HUES64 (cell line): ENCODE results near the gene ZNF674.
"Not testable (repeated sequence)": the region's sequence is repeated elsewhere in the genome, so short reads cannot be mapped to it uniquely, and the experiment has no call there.

Source experiments
- H3K27ac ChIP-seq: 2 replicates; pipeline ENCODE4 v1.7.0; 2013; ENCODE audit warnings: low read depth, low read length, inconsistent platforms
- H3K27me3 ChIP-seq: 2 replicates; pipeline ENCODE4 v1.6.1; 2013; ENCODE audit warnings: mild to moderate bottlenecking, low read length; ENCODE audit not compliant: insufficient read depth
- H3K36me3 ChIP-seq: 2 replicates; pipeline ENCODE4 v1.6.1; 2013; ENCODE audit warnings: mild to moderate bottlenecking, low read length; ENCODE audit not compliant: insufficient read depth
- H3K4me1 ChIP-seq: 2 replicates; pipeline ENCODE4 v1.6.1; 2013; ENCODE audit warnings: mild to moderate bottlenecking, low read length, moderate library complexity; ENCODE audit not compliant: insufficient read depth
- H3K4me3 ChIP-seq: 2 replicates; pipeline ENCODE4 v1.5.1; 2013; ENCODE audit warnings: mild to moderate bottlenecking, low read length, moderate library complexity
- H3K9ac ChIP-seq: 2 replicates; pipeline ENCODE4 v1.6.1; 2013; ENCODE audit warnings: mild to moderate bottlenecking, low read depth, low read length
- H3K9me3 ChIP-seq: 2 replicates; pipeline ENCODE4 v1.6.1; 2013; ENCODE audit warnings: low read depth, low read length; ENCODE audit not compliant: insufficient read depth
- WGBS: fragments of 150-250, 120-280 bp; methylation state at CpG from one replicate; pipeline ENCODE4 v1.1.7; 2013; ENCODE audit warnings: missing lambda C conversion rate; 5-methylcytosine and 5-hydroxymethylcytosine counted together

The ZNF674 gene

GRCh38 chrX:46569621-46570020 is 24.4 kb upstream of the ZNF674 start:
- Histone ChIP-seq H3K4me1 (peaks cover 9% of the 10 kb centered on the region; the same call in 1 of the 2 replicates), H3K9me3 (no peaks in the 10 kb centered on the region), H3K27ac (no peak overlapping the region), H3K36me3 (no peaks in the 10 kb centered on the region), H3K27me3 (0 out of 2 replicates have a peak, but pooled peaks cover 4% of the 10 kb centered on the region), H3K4me3 (no peak overlapping the region), H3K9ac (no peak overlapping the region)

DNA sequence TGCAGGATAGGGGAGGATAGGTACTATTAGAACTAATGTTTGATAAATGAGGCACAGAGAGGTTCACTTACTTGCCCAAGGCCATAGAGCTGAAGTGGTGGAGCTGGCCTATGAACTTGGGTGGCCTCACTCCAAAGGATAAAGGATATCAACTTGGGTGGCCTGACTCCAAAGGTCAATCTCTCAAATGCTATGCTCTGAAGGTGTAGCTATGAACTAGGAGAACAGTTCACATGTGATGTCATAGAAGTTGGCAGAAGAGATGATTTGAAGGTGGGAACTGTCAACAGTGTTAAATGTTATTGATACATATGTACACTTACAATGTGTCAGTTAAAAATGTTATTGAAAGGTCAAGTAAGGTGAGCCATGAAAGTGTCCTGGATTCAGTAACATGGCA is 22.2 kb upstream of the ZNF674 start:
- Histone ChIP-seq H3K4me3 (no peak overlapping the region), H3K9ac (no peak overlapping the region), H3K36me3 (no peaks in the 10 kb centered on the region), H3K27me3 (no peaks in the 10 kb centered on the region), H3K9me3 (no peaks in the 10 kb centered on the region), H3K4me1 (0 out of 2 replicates have a peak, but pooled peaks cover 5% of the 10 kb centered on the region), H3K27ac (no peak overlapping the region)

DNA sequence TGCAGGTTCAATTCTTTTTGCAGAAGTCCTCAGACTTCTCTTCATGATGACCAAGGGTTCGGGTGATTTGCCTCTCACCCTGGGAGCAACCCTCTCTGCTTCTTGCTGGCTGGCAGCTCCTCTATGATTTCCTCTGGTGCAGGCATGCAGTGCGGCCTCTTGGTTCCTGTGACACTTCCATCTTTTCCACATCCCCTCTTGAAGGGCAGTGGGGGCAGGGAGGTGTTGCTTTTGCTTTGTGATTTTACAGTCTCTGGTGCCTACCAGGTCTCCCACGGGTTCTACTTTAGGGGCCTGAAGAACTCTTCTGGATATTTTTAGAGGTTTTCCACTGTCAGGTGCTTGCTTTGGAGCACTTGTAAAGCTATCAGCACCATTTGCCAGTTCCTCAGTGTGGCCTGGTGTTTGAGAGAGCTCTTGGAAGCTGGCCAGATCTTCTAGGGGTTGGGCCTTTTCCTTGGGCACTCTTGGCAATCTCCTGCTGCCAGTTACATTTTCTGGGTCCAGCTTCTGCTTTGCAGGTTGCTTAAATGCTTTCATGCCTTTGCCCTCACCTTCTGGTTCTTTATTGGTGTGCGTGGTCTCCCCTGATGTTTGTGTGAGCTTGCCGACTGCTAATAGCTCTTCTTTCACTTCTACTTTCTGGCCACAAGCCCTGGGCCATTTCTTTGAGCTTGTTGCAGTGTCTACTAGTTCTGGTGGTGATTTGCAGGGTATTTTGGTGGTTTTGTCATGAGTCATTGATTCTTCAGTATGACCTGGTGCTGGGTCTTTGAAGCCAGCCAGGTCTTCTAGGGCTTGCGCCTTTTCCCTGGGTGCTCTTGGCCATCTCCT is 16.8 kb upstream of the ZNF674 start:
- WGBS: 93% methylated on average over 4 of the region's 6 CpGs
- H3K4me1 ChIP-seq: no peaks in the 10 kb centered on the region
- no peaks in the 10 kb centered on the region for H3K9me3 ChIP-seq
- no peak overlapping the region for H3K4me3 ChIP-seq
- no peak overlapping the region for H3K9ac ChIP-seq
- H3K36me3 ChIP-seq: no peaks in the 10 kb centered on the region
- no peak overlapping the region for H3K27ac ChIP-seq
- no peaks in the 10 kb centered on the region for H3K27me3 ChIP-seq

DNA sequence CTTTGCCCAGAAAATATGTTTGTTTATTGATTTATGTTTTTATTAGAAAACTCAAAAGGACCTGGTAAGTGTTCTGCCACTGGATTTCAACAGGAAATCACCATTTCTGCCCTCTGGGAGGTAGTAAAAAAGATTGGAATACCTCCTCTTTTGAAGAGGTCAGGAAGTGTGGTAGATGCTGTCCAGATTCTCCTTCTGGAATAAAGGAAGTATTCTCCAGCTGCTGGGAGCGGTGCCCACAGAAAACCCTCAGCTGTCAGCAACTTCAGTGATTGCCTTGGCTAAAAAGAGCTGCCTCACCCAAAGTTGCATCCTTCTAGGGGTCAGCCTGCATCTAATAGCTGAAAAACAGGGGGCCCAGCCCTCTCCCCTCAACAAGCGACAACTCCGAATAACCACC is 13.8 kb upstream of the ZNF674 start:
- no peaks in the 10 kb centered on the region for H3K36me3 ChIP-seq
- H3K4me1 ChIP-seq: no peaks in the 10 kb centered on the region
- no peak overlapping the region for H3K4me3 ChIP-seq
- H3K9me3 ChIP-seq: no peaks in the 10 kb centered on the region
- H3K9ac ChIP-seq: no peak overlapping the region
- no peak overlapping the region for H3K27ac ChIP-seq
- 92% methylated on average over 3 of the region's 3 CpGs for WGBS
- no peaks in the 10 kb centered on the region for H3K27me3 ChIP-seq

DNA sequence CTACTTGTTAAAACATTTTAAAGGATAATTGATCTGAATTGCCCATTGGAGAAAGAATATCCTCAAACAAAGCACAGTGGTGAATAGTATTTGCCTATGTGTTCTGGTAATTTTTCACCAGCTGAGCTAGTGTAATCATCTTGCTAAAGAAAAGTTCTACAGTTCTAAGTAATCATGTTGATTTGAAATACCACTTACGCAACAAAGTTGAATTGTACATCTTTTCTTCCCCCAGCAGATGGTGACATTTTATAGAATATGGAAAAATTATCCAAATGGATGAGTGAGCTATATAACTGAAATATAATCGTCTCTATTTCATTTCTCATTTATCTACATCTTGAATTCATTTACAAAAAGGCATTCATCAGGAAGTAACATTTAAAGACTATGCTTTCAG is 9.7 kb upstream of the ZNF674 start:
- Histone ChIP-seq H3K4me3 (no peak overlapping the region), H3K27me3 (no peaks in the 10 kb centered on the region), H3K9me3 (no peaks in the 10 kb centered on the region), H3K9ac (no peak overlapping the region), H3K27ac (no peak overlapping the region), H3K4me1 (peaks cover 5% of the 10 kb centered on the region; the same call in 1 of the 2 replicates), H3K36me3 (no peaks in the 10 kb centered on the region)
- WGBS: no CpG with 5 or more reads among the region's 2 CpGs

DNA sequence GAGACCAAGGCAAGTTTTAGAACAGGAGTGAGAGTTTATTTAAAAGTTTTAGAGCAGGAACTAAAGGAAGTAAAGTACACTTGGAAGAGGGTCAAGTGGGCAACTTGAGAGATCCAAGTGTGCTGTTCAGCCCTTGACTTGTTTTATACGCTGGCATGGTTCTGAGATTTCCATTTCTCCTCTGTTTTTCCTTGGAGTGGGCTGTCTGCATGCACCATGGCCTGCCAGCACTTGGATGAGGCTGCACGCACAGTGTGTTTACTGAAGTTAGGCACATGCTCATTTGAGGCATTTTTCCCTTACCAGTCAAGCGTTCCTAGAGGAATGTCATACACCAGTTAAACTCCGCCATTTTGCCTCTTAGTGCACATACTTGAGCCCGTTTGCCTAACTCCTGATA is 8.7 kb upstream of the ZNF674 start:
- Histone ChIP-seq H3K27ac (no peak overlapping the region), H3K9me3 (no peaks in the 10 kb centered on the region), H3K4me3 (no peak overlapping the region), H3K27me3 (no peaks in the 10 kb centered on the region), H3K36me3 (peaks cover 3% of the 10 kb centered on the region), H3K9ac (no peak overlapping the region), H3K4me1 (peaks cover 5% of the 10 kb centered on the region; the same call in 1 of the 2 replicates)
- WGBS: 92% methylated on average over 5 of the region's 5 CpGs

- Histone ChIP-seq H3K27me3 (no peaks in the 10 kb centered on the region), H3K4me1 (peaks cover 5% of the 10 kb centered on the region; the same call in 1 of the 2 replicates), H3K4me3 (no peak overlapping the region), H3K9ac (peak overlapping the region; percentile 77), H3K36me3 (peaks cover 24% of the 10 kb centered on the region), H3K9me3 (no peaks in the 10 kb centered on the region), H3K27ac (peak overlapping the region; percentile 100)
- WGBS: 5% methylated on average over 8 of the region's 8 CpGs
Measured at GRCh38 chrX:46551494-46552128, 6.4 kb upstream of the ZNF674 start.

- Histone ChIP-seq H3K4me1 (peaks cover 5% of the 10 kb centered on the region; the same call in 1 of the 2 replicates), H3K27ac (peak overlapping the region; percentile 24; the same call in 1 of the 2 replicates), H3K4me3 (no peak overlapping the region), H3K9ac (no peak overlapping the region), H3K36me3 (peaks cover 28% of the 10 kb centered on the region), H3K9me3 (no peaks in the 10 kb centered on the region), H3K27me3 (no peaks in the 10 kb centered on the region)
- 83% methylated on average over 1 of the region's 1 CpG for WGBS
Measured at GRCh38 chrX:46549914-46550313, 4.7 kb upstream of the ZNF674 start.

- H3K36me3 ChIP-seq: peaks cover 28% of the 10 kb centered on the region
- H3K27ac ChIP-seq: no peak overlapping the region
- H3K4me3 ChIP-seq: no peak overlapping the region
- H3K9ac ChIP-seq: no peak overlapping the region
- 93% methylated on average over 6 of the region's 6 CpGs for WGBS
- H3K27me3 ChIP-seq: no peaks in the 10 kb centered on the region
- H3K9me3 ChIP-seq: no peaks in the 10 kb centered on the region
- peaks cover 5% of the 10 kb centered on the region; the same call in 1 of the 2 replicates for H3K4me1 ChIP-seq
Measured at GRCh38 chrX:46547857-46548256, 2.6 kb upstream of the ZNF674 start.

DNA sequence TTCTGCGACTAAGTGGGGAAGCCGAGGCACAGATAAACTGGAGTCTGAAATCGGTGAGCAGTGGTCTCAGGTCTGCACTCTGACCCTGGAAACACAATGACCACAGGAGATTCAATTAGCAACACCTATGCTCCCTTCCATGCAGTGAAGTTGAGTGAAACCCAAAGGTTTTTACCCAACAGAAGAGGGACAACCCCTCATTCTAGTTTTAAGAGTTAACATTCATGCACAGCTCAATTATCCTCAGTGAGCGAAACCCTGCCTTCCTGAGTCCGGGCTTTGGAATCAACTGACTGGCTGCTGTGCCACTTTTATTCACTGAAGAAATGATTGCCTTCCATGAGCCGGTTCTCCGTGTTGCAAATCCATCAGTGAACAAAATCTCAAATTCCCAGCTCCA is 694 bp downstream of the ZNF674 start:
- not testable (repeated sequence) for H3K4me1 ChIP-seq, H3K9me3 ChIP-seq, H3K27ac ChIP-seq, H3K27me3 ChIP-seq
- Histone ChIP-seq H3K36me3 (peaks cover 28% of the 10 kb centered on the region), H3K4me3 (peak overlapping the region; percentile 99), H3K9ac (peak overlapping the region; percentile 56; the same call in 1 of the 2 replicates)
- WGBS: 71% methylated on average over 7 of the region's 7 CpGs

GRCh38 chrX:46543441-46543840 is 1.8 kb downstream of the ZNF674 start:
- no peaks in the 10 kb centered on the region for H3K27me3 ChIP-seq
- no peak overlapping the region for H3K9ac ChIP-seq
- no peaks in the 10 kb centered on the region for H3K9me3 ChIP-seq
- no peak overlapping the region for H3K27ac ChIP-seq
- 67% methylated on average over 1 of the region's 2 CpGs for WGBS
- H3K36me3 ChIP-seq: peaks cover 24% of the 10 kb centered on the region
- H3K4me1 ChIP-seq: no peaks in the 10 kb centered on the region; the same call in 1 of the 2 replicates
- H3K4me3 ChIP-seq: no peak overlapping the region
